ENCODE results near the gene ERCC5. TPM values are rescaled to one million over a fixed set of nuclear protein-coding genes. Genes with fewer than 3 reads are reported as not detected.

Gene ERCC5
- total RNA-seq, 1 donor from 2014 or later: 51.3 TPM

- TF ChIP-seq CTCF (IDR thresholded peaks at IDR 0.05): no peak
- DNase-seq (no peak), ATAC-seq (no peak)
- Histone ChIP-seq H3K9me3 (peaks cover 3% of the 10 kb centered on the region), H3K4me3 (no peak overlapping the region), H3K27ac (no peak overlapping the region), H3K36me3 (peaks cover 42% of the 10 kb centered on the region), H3K4me1 (no peaks in the 10 kb centered on the region), H3K27me3 (ENCODE audit: low read depth) (no peaks in the 10 kb centered on the region)
- intact Hi-C loops (cut with DNase I): no loop called here
Measured at GRCh38 chr13:102815788-102816187, 30.0 kb upstream of the ERCC5 start.

GRCh38 chr13:102816708-102817107 lies 29.1 kb upstream of the ERCC5 start:
- peaks cover 51% of the 10 kb centered on the region for H3K36me3 ChIP-seq
- no peak overlapping the region for H3K27ac ChIP-seq
- H3K27me3 ChIP-seq (ENCODE audit: low read depth): no peaks in the 10 kb centered on the region
- ATAC-seq (no peak), DNase-seq (no peak)
- intact Hi-C loops (cut with DNase I): no loop called here
- H3K9me3 ChIP-seq: no peaks in the 10 kb centered on the region
- H3K4me3 ChIP-seq: no peak overlapping the region
- H3K4me1 ChIP-seq: no peaks in the 10 kb centered on the region
- no peak for TF ChIP-seq CTCF (IDR thresholded peaks at IDR 0.05)

GRCh38 chr13:102817241-102817640 lies 28.6 kb upstream of the ERCC5 start:
- no peaks in the 10 kb centered on the region for H3K9me3 ChIP-seq
- peaks cover 56% of the 10 kb centered on the region for H3K36me3 ChIP-seq
- TF ChIP-seq CTCF (IDR thresholded peaks at IDR 0.05): no peak
- ATAC-seq (no peak), DNase-seq (no peak)
- intact Hi-C loops (cut with DNase I): no loop called here
- no peak overlapping the region for H3K27ac ChIP-seq
- no peak overlapping the region for H3K4me3 ChIP-seq
- no peaks in the 10 kb centered on the region for H3K27me3 ChIP-seq (ENCODE audit: low read depth)
- no peaks in the 10 kb centered on the region for H3K4me1 ChIP-seq

GRCh38 chr13:102817907-102818306 lies 27.9 kb upstream of the ERCC5 start:
- H3K4me3 ChIP-seq: no peak overlapping the region
- H3K4me1 ChIP-seq: no peaks in the 10 kb centered on the region
- DNase-seq (no peak), ATAC-seq (no peak)
- TF ChIP-seq CTCF (IDR thresholded peaks at IDR 0.05): no peak
- H3K9me3 ChIP-seq: no peaks in the 10 kb centered on the region
- H3K27me3 ChIP-seq (ENCODE audit: low read depth): no peaks in the 10 kb centered on the region
- peaks cover 62% of the 10 kb centered on the region for H3K36me3 ChIP-seq
- H3K27ac ChIP-seq: no peak overlapping the region
- intact Hi-C loops (cut with DNase I): no loop called here

- Histone ChIP-seq H3K27ac (no peak overlapping the region), H3K4me3 (no peak overlapping the region), H3K9me3 (no peaks in the 10 kb centered on the region), H3K36me3 (peaks cover 68% of the 10 kb centered on the region), H3K4me1 (no peaks in the 10 kb centered on the region), H3K27me3 (ENCODE audit: low read depth) (no peaks in the 10 kb centered on the region)
- DNase-seq (no peak), ATAC-seq (no peak)
- no peak for TF ChIP-seq CTCF (IDR thresholded peaks at IDR 0.05)
- intact Hi-C loops (cut with DNase I): no loop called here
Measured at GRCh38 chr13:102825400-102825799, 20.4 kb upstream of the ERCC5 start.
